HL-60 (cell line): ENCODE measurements around the gene APOA4.

Experiments
- GABPA ChIP-seq: IDR thresholded peaks from 2 replicates; pipeline ENCODE4 v1.6.1; 2012; ENCODE audit warnings: low read depth
- POLR2AphosphoS5 ChIP-seq: IDR thresholded peaks from 2 replicates; pipeline ENCODE4 v1.6.1; 2012; ENCODE audit warnings: low read depth
- SPI1 ChIP-seq: IDR thresholded peaks from 2 replicates; pipeline ENCODE4 v1.6.1; 2012; ENCODE audit warnings: low read depth, mild to moderate bottlenecking, borderline replicate concordance
- TF ChIP-seq, protein P1 (sequence below): IDR thresholded peaks from one replicate; pipeline ENCODE4 v1.5.1; 2011; ENCODE audit warnings: low read length, control low read depth, inconsistent platforms; ENCODE audit not compliant: insufficient read depth
- TF ChIP-seq, protein P2 (sequence below): IDR thresholded peaks from 2 replicates; pipeline ENCODE4 v1.6.1; 2012; ENCODE audit warnings: low read depth; ENCODE audit not compliant: insufficient replicate concordance

DNA sequence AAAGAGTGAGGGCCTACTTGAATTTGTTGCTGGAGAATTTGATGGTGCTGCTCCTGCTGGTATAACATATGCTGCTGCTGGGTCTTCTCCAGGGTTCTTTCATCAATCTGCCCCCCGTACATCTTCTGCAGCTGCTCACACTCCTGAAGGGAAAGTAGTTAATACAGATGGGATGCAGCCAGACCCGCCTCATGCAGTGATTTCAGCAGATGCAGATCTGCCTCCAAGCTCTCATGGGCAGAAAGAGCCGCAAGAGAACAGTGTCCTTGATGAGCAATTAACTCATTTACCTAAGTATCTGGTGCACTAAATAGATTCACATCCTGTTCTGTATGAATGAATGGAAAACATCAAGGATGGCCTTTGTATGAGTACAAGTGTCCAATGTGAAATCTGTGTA is 39.1 kb upstream of the APOA4 start:
- TF ChIP-seq, protein P1, sequence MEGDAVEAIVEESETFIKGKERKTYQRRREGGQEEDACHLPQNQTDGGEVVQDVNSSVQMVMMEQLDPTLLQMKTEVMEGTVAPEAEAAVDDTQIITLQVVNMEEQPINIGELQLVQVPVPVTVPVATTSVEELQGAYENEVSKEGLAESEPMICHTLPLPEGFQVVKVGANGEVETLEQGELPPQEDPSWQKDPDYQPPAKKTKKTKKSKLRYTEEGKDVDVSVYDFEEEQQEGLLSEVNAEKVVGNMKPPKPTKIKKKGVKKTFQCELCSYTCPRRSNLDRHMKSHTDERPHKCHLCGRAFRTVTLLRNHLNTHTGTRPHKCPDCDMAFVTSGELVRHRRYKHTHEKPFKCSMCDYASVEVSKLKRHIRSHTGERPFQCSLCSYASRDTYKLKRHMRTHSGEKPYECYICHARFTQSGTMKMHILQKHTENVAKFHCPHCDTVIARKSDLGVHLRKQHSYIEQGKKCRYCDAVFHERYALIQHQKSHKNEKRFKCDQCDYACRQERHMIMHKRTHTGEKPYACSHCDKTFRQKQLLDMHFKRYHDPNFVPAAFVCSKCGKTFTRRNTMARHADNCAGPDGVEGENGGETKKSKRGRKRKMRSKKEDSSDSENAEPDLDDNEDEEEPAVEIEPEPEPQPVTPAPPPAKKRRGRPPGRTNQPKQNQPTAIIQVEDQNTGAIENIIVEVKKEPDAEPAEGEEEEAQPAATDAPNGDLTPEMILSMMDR = no peak
- TF ChIP-seq GABPA (no peak), POLR2AphosphoS5 (no peak), SPI1 (no peak)
- TF ChIP-seq, protein P2, sequence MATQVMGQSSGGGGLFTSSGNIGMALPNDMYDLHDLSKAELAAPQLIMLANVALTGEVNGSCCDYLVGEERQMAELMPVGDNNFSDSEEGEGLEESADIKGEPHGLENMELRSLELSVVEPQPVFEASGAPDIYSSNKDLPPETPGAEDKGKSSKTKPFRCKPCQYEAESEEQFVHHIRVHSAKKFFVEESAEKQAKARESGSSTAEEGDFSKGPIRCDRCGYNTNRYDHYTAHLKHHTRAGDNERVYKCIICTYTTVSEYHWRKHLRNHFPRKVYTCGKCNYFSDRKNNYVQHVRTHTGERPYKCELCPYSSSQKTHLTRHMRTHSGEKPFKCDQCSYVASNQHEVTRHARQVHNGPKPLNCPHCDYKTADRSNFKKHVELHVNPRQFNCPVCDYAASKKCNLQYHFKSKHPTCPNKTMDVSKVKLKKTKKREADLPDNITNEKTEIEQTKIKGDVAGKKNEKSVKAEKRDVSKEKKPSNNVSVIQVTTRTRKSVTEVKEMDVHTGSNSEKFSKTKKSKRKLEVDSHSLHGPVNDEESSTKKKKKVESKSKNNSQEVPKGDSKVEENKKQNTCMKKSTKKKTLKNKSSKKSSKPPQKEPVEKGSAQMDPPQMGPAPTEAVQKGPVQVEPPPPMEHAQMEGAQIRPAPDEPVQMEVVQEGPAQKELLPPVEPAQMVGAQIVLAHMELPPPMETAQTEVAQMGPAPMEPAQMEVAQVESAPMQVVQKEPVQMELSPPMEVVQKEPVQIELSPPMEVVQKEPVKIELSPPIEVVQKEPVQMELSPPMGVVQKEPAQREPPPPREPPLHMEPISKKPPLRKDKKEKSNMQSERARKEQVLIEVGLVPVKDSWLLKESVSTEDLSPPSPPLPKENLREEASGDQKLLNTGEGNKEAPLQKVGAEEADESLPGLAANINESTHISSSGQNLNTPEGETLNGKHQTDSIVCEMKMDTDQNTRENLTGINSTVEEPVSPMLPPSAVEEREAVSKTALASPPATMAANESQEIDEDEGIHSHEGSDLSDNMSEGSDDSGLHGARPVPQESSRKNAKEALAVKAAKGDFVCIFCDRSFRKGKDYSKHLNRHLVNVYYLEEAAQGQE = no peak
